Right ventricle myocardium inferior (tissue), 1 donor: ENCODE results near the gene PGRMC2. TPM values are rescaled to one million over a fixed set of nuclear protein-coding genes. Genes with fewer than 3 reads are reported as not detected.

ENCODE experiments used
- ATAC-seq: fragments of 200-7000 bp; cut with Tn5 transposase; one replicate; pipeline ENCODE4 v1.9.1; 2020; ENCODE audit warnings: mild to moderate bottlenecking, moderate library complexity
- DNase-seq: peaks from one replicate; pipeline ENCODE4 v3.0.0; 2021; ENCODE audit errors: missing footprints
- intact Hi-C: fragments of 100-400 bp; cut with DNase I; formaldehyde crosslinking; loops from one replicate; pipeline ENCODE4 v1.11.0; 2022
- total RNA-seq: library from RNA; stranded (reverse); fragmentation: NEBNext Ultra II Directional; extraction: Animal tissue kit (Norgen Biotek cat#: 25700); gene quantifications from one replicate; pipeline ENCODE4 v1.2.1, GENCODE V29; 2021
- donor health status: DM: no; HTN: yes; CAD: no; lungs with severe emphysema.

PGRMC2 gene
- total RNA-seq, 1 donor from 2014 or later = 66.1 TPM

- intact Hi-C loops = no loop called here
- ATAC-seq (no peak), DNase-seq (no peak)
Measured at GRCh38 chr4:128241425-128241913, 46.1 kb downstream of the PGRMC2 start.

GRCh38 chr4:128241019-128241418 lies 46.6 kb downstream of the PGRMC2 start:
- ATAC-seq (no peak), DNase-seq (no peak)
- intact Hi-C loops = no loop called here

GRCh38 chr4:128234836-128235235 lies 52.8 kb downstream of the PGRMC2 start:
- ATAC-seq (no peak), DNase-seq (no peak)
- intact Hi-C loops = no loop called here

GRCh38 chr4:128232719-128233118 lies 54.9 kb downstream of the PGRMC2 start:
- no peak for DNase-seq
- intact Hi-C loops = no loop called here
- no peak for ATAC-seq

GRCh38 chr4:128228845-128229795 lies 58.5 kb downstream of the PGRMC2 start:
- ATAC-seq = no peak
- intact Hi-C loops = no loop called here
- no peak for DNase-seq

GRCh38 chr4:128227991-128228571 lies 59.5 kb downstream of the PGRMC2 start:
- ATAC-seq (no peak), DNase-seq (no peak)

GRCh38 chr4:128225148-128225547 lies 62.5 kb downstream of the PGRMC2 start:
- DNase-seq = no peak
- intact Hi-C loops = no loop called here
- ATAC-seq = no peak

More at GRCh38 chr4:128227991-128228571, 59.5 kb downstream of the PGRMC2 start:
- intact Hi-C loops = no loop called here

- ATAC-seq (no peak), DNase-seq (no peak)
- intact Hi-C loops = no loop called here
Measured at GRCh38 chr4:128221586-128221985, 66.0 kb downstream of the PGRMC2 start.

- no peak for DNase-seq
- ATAC-seq = no peak
- intact Hi-C loops = no loop called here
Measured at GRCh38 chr4:128220286-128221235, 67.1 kb downstream of the PGRMC2 start.

Other genes with a start within 250 kb of the PGRMC2 start
- 15.4 TPM for gene LARP1B, start 226.5 kb downstream of the PGRMC2 start, total RNA-seq